Activated CD8-positive, alpha-beta memory T cell treated with anti-CD3 and anti-CD28 coated beads for 4 hours (primary cell): ENCODE data around the gene ZDHHC12.

Source experiments
- DNase-seq, 2 donors: peaks; one replicate each; pipeline ENCODE4 v3.0.0-alpha.2; 2020; ENCODE audit warnings: low read depth in 2 of 2

Gene ZDHHC12, protein sequence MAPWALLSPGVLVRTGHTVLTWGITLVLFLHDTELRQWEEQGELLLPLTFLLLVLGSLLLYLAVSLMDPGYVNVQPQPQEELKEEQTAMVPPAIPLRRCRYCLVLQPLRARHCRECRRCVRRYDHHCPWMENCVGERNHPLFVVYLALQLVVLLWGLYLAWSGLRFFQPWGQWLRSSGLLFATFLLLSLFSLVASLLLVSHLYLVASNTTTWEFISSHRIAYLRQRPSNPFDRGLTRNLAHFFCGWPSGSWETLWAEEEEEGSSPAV

DNA sequence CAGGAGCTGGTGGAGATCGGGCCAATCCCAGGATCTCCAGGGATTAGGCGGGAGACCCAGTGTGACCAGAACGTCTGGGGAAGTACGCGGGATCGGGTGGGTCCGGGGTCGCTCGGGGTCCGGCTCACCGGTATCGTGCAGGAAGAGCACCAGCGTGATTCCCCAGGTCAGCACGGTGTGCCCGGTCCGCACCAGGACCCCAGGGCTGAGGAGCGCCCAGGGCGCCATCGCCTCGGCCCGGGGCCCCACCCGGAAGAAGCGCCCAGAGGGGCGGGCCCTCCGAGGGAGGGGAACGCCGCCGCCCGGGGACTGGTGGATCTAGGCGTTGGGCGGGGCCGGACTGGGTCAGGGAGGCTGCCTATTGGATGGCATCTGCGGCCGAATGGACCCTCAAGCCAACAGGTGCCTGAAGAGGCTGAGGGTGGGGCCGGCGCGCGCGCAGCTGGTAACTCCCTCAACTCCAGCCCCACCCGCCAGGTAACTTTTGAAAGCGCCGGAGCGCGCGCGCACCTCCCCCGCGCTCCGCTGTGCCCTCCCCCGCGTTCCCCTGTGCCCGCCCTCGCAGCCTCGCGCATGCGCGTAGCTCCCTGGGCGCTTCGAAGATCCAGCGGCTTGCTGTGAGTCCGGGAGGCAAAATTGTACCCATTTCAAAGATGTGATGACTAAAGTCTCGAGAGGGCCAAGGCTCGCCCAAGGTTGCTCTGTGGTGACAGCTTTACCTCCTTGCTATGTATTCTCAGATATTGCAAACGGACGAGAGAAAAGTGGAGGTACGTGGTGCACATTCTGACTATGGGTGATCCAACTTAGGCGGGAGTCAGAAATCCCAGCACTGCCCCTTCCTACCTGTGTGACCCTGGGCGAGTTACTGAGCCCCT lies at the start of gene ZDHHC12:
ZDHHC12 (minus strand) TSS at position 262 of the 878 bp plus-strand sequence; CDS start at position 228, 34 bp downstream.
- peak; percentile 97 to 98 for DNase-seq

DNA sequence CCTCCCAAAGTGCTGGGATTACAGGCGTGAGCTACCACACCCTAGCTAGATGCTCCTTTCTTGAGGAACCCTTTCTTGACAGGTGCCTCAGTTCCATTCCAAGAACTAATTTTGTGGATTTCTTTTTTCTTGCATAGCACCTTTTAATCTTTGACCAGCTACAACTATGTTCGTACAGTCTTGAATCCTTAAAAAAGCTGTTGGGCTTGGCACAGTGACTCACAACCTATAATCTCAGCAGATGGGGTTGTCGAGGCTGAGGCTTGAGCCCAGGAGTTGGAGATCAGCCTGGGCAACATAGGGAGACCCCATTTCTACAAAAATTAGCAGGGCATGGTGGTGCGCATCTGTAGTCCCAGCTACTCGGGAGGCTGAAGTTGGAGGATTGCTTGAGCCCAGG lies 49.1 kb upstream of the ZDHHC12 start:
- no peak for DNase-seq

DNA sequence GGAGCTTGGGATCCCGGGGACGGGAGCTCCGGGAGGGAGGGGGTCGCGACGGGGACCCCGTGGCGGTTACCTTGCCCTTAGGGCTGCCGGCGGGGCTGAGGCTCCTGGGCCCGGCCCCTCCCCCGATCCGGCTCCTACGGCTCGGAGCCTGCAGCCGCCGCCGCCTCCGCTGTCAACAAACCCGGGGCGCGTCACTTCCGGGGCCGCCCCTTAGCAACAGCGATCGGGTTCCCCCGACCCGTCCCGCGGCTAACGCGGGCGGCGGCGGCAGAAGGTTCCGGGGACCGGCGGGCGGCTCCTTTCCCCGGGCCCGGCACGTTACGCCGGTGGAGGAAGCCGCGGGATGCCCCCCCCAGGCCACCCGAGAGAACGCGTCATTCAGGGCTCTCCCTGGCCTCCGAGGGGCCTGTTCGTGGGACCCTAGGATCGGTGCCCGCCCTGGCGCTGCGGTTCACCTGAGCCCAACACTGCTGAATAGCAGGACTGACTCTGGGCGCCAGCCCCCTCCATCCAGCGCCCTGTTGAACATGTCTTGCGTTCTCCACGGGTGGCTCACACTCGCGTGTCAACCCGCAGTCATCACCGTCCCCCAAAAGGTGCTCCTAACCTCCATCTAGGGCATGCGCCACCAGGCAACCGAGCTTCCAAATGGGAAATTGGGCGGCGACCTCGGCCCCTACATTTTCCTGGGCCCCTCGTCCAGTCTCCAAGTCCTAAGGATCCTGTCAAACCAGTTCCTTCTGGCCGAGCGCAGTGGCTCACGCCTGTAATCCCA lies 48.0 kb upstream of the ZDHHC12 start, which contains the start of gene ZER1:
ZER1 (minus strand) TSS at position 183 of the 775 bp plus-strand sequence. CDS start 16,362 bp downstream, outside the sequence.
- peak; percentile 86 to 88 for DNase-seq

DNA sequence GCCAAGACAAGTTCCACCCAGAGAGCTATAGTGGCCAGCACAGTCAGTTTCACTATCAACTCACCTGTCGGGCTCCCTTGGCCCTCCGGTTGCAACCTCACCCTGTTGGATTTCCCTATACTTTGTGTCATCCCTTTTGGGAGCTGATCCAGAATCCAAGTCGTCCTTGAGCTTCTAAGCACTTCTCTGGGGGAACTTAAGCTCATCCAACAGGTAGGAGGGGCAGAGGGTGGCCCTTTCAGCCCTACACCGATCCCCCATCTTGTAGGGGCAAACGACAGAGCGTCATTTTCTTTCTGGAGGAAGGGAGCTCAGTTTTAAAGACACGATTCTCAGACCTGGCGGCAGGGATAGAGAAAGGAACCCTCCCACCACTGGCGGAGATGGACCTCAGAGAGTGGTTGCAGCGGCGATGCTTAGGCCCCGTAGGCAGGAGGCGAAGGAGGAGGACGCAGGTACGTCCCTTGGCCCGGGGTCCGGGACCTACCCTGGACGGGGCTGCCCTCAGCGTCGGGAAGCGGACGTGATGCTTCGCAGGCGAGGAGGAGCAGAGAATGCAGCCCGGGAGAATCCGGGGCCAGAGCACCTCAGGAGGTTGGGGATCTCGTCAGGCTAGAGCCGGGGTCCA lies 47.3 kb upstream of the ZDHHC12 start:
- DNase-seq, result no peak

DNA sequence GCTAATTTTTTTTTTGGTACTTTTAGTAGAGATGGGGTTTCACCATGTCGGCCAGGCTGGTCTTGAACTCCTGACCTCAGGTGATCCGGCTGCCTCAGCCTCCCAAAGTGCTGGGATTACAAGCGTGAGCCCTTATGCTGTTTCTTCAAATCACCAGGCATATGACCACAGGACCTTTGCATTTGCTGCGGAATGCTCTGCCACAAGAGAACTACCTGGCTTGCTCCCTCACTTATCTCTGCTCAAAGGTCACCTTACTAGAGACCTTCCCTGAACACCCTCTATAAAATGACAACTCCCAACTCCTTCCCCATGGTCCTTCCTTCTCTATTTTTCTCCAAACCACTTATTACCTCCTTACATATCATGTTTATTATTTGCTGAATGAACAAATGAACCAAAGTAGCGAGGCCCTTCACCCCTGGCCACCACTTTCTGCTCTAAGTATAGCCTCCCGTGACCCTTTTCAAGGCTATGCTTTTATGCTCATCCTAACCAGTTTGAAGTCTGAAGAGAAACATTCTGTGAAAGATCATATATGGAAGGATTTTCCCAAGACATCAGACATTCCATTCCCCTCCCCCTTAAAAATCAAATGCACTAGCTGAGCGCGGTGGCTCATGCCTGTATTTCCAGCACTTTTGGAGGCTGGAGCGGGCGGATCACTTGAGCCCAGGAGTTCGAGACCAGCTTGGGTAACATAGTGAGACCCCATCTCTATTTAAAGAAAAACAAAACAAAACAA lies 46.5 kb upstream of the ZDHHC12 start:
- no peak for DNase-seq

DNA sequence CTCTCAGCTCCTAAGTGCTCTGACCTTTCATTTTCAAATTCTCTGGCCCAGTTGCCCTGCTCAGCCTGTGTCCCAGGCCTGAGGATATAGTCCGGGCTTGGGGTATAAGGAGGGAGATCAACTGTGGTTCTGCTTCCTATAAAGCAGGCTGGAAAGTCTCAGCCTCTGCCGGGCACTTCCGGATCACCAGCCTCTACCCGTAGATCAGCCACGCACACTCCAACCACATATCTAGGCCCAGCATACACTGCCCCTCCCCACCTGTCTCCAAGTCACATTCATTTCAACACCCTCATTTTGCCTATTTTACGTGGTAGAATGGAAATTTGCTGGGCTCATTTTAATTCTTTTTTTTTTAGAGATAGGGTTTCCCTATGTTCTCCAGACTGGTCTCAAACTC lies 44.7 kb upstream of the ZDHHC12 start:
- no peak for DNase-seq

DNA sequence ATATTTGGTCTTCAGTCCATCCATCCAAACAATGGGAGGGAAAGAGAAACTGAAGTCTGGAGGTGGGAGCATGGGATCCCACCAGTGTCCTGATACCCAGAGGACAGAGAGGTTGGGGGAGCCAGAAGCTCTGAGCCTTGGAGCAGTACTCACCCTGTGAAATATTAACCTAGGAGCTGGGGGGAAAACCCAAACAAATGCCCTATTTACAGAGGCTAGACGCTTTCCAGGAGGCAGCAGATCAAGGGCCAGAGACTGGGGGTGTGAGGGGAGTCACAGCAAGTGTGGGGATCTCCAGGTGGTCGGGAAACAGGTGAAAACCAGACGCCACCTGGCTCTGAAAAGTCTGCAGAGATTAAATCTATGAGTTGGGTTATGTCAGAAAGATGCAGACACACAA lies 41.6 kb upstream of the ZDHHC12 start:
- DNase-seq, result no peak

DNA sequence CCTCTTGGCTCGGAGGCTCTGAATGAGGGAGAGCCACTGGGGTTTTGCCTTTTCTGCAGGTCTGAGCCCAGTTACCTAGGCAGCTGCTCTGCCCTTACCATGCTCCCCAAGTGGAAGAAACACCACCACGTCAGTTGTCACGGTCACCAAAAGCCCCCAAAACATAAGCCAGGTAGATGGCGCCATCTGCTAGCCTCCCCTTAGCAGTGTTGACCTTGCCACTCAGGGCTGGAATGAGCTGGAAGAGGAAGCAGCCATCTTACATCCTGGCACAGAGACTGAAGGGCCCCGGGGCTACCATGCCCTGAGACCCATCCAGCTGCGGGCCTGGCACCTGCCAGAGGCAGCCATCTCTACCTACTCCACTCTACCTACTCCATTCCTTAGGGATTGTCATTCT lies 40.4 kb upstream of the ZDHHC12 start:
- DNase-seq, result no peak

DNA sequence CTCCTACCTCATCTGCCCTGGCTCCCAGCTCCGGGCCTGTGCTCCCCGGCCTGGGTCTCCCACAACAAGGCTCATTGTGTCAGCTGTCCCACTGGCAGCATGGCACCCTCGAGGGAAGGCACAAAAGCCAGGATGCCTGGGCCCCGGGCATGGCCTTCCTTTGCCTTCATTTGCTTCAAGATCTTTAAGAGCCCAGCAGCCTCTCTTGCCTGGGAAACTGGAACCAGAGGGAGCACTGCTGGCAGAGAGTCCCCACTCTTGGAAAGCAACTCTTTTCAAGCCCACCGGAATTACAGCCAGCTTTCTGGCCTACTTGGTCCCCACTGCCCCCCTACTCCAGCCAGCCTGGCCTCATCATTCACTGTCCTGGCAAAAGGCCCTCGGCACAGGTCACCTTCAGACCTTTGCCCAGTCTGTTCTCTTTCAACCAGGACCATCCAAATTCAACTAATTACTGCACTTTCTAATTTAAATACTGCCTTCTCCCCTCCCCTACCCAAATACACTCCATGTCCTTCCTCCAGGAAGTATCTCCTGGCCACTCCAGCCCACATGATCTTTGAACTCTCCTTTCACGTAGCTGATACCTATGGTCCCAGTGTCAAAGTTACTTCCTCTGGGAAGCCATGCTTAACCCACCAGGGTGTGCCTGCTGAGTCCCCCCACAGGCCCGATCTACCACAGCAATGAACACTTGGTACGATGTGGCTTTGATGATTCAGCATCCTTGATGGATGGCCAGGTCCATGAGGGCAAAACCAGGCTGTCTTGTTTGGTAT lies 38.9 kb upstream of the ZDHHC12 start:
- no peak for DNase-seq

DNA sequence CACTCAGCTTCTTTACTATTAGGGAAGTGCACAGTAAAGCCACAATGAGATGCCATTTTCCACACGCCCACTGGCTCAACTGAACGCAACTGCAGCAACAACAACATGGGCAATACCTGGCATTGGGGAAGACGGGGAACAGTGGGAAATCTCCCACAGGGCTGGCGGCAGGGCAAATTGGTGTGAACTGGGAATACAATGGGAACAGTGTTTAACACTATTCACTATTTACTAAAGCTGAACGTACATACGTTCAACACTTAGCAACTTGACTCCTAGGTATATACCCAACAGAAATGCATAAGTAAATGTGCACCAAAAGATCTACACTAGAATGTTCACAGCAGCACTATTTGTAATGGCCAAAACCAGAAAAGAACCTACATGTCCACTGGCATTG lies 33.7 kb upstream of the ZDHHC12 start:
- DNase-seq, result no peak

DNA sequence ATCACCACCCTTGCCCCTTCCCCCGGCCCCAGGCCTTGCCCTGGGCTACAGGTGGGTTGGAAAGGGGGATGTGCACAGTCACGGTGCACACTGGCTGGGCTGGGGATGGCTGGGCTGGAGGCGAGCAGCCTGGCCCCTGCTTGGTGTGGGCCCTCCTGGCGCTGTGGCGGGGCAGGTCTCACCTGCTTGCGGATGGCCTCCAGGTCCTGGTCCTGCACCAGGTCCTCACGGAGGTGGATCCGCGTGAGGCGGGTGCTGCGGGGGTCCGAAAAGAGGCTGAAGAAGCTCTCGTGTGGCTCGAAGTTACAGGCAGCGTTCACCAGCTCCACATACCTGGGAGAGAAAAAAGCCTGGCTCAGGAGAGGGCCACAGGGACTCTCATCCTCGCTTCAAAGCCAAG lies 29.7 kb upstream of the ZDHHC12 start:
- DNase-seq, result no peak

DNA sequence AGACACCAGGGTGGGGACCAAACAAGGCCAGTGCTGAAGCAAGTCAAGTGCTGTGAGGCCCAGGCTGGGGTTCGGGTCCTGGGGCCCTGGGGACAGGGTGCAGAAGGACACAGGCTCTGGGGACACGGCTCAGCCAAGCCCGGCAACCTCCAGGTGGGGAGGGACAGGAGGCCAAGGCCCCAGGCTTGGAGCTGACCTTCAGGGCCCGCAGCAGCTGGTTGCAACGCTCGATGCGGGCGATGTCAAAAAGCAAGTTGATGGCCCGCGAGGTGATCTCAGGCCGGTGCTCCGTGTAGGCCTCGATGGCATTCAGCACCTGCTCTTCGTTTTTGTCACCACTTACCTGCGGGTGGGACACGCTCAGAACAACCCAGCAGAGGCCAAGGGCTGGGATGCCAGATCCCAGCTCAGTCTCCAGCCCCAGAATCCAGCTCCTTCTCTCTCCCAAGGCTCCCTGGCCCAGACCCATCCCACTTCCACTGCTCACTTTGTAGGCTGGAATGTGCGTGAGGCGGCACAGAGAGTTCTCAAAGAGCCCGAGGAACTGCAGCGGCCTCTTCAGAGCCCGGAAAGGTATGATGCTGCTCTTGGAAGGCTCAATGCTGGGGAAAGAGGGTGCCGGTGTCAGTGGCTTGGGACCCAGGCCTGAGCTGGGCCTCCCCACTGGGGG lies 27.1 kb upstream of the ZDHHC12 start:
- DNase-seq, result no peak

DNA sequence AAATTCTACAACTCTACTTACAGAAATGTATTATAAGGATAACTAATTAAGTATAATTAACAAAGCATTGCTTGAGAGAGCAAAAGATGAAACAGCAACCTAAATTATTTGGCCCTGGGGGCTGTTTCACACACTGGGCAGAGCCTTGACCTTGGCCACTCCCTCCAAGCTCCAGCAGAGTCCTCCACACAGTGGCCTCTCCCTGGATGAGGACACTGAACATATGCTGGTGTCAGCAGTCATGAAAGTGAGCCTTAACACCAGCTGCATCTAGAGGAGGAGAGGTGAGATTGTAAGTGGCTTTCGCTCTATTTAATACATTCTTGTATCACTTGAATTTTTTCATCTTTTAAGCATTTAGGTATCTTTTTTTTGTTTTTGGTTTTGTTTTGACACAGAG lies 23.3 kb upstream of the ZDHHC12 start:
- no peak for DNase-seq

DNA sequence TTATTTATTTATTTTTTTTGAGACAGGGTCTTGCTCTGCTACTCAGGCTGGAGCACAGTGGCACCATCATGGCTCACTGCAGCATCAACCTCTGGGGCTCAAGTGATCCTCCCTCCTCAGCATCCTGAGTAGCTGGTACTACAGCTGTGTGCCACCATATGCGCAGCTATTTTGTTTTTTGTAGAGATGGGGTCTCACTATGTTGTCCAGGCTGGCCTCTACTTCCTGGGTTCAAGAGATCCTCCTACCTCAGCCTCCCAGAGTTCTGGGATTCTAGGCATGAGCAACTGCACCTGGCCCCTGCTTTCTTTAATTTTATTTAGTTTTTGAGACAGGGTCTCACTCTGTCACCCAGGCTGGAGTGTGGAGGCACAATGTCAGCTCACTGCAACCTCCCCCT lies 19.5 kb upstream of the ZDHHC12 start:
- no peak for DNase-seq

DNA sequence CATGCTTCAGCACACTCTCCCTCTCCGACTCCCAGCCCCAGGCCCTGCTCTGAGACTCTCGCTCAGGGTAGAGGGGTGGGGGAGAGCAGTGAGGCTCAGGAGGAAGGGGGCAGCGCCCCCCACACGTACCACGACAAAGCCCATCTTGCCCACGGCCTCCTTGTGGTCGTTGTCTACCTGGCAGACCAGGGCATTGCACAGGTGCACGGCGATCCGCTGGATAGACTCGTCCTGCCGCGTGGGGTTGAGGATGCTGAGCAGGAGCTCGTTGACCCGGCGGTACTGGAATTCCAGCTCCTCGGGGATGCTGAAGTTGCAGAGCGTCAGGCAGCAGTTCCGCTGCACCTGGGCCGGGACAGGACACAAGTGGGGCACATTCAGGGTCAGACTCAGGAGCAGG lies 18.5 kb upstream of the ZDHHC12 start:
- DNase-seq, result no peak

DNA sequence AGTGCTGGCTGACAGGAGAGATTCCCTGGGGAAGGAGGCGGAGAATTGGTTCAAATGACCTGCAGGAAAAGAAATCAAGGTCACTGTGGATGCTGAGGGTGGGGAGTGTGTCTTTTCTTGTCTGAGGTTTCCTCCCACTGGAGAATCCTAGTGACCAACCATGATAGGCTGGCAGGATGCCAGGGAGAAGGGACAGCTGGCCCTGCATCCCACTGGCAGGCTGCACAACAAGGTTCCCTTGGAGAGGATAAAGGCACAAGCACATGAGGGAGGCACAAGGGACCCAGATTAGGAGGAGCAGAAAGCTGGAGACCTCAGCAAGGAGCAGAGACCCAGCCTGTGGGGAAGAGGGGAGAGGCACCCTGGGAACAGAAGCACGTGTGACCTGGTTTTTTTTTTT lies 11.4 kb upstream of the ZDHHC12 start:
- DNase-seq, result no peak

DNA sequence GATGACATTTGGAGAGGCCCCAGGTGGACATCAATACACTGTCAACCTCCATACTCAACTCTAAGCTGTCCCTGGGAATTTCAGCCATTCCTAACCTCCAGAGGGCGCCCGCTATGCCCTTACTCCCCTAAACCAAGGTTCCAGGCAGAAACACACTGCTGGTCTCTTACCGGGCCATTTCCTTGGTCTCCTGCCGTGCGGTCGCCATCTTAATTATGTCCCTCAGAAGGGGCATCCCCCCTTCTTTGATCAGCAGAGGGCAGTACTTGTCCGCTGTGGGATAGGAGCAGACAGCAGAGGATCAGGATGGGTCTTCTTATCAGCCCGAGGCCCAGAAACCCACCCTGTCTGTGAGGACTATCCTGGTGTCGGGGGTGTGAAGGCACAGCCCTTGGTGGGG lies 9.3 kb upstream of the ZDHHC12 start:
- no peak for DNase-seq

DNA sequence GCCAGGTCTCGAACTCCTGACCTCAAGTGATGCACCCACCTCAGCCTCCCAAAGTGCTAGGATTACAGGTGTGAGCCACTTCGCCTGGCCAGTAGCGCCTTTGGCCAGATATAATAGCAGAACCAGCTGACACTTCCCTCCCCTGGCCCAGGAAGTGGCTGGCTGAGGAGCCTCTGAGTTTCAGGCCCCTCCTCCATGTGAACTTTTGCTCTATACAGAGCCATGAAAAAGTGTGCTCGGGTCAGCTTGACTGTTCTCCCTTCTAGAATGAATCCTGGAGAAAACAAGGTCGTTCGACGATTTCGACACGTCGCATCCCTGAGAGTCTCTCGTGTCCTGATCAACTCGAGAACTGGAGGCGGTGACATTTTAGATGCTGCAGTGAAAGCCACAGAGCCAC lies 8.6 kb upstream of the ZDHHC12 start:
- no peak for DNase-seq

DNA sequence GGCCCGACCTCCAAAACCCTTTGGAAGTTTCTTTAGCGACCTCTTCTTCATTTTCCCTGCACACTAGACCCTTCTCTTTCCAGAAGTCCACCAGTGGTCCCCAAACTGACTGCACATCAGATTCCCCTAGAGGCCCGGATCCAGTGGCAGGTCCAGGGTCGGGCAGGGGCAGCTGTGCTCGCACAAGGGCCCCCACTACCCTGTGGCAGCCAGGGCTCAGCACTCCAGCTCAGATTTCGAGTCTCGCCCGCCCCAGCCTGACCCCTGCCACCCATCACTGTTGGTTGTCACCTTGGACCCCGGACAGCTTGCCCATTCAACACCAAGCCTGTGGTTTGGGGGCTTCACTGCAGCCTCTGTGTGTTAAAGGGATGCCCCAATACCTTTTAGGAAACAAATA lies 7.8 kb upstream of the ZDHHC12 start:
- no peak for DNase-seq

DNA sequence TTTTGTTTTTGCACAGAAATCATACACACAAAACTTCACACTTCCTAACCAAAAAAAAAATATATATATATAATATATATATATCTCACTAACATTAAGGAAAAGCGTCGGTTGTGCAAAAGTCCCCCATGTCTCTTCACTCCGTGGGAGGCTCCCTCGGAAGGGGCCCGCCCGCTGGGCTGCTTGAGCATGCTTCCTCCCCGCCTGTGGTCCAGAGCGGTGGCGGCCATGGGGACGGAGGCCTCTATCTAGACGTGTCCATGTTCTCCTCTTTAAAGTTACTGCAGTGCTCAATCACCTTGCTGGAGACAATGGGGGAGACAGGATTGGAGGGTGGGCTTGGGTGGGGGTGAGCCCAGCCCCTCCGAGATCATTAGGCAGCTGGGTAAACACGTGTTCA lies 7.2 kb upstream of the ZDHHC12 start:
- no peak for DNase-seq
